ENCODE measurements around the gene GTF3C6. TPM values are rescaled to one million over a fixed set of nuclear protein-coding genes. Genes with fewer than 3 reads are reported as not detected.

The GTF3C6 gene
- total and polyA plus RNA-seq, 2 of the 8 experiments (the other 6 are each of a cell fraction or from before 2014, with no cell fraction given): 13.1 to 87.4 TPM

- no peaks in the 10 kb centered on the region for H3K79me2 ChIP-seq (ENCODE audit: control insufficient read depth in 1 of 2, insufficient read depth in 2 of 2, low read length in 2 of 2)
- no peaks in the 10 kb centered on the region for H3K79me1 ChIP-seq (ENCODE audit: low read depth, low read length)
- H3K18ac ChIP-seq (ENCODE audit: extremely low read depth, low read length): no peak overlapping the region
- no peak overlapping the region for H2BK5ac ChIP-seq (ENCODE audit: low read depth, low read length)
- no peak overlapping the region for H4K91ac ChIP-seq (replicated peaks; ENCODE audit: insufficient read length, low read length)
- H3K4me2 ChIP-seq (ENCODE audit: insufficient read depth in 1 of 2, low read depth in 2 of 2, low read length in 2 of 2): no peak overlapping the region
- no peaks in the 10 kb centered on the region for H3K23me2 ChIP-seq (ENCODE audit: low read depth, low read length)
- H3K4me3 ChIP-seq (ENCODE audit: extremely low read depth in 1 of 4, insufficient read depth in 2 of 4, low read depth in 3 of 4, low read length in 4 of 4): no peak overlapping the region
- H2AK5ac ChIP-seq (ENCODE audit: low read depth, low read length): no peak overlapping the region
- ChIA-PET POLR2A (ENCODE audit: partially characterized antibody) (interaction anchor here (9.4 kb wide), 1 partner anchor 78 kb away, joined by 90 read pairs; the partner anchor contains the start of gene AMD1), CTCF (ENCODE audit: partially characterized antibody) (no interaction called here)
- no peak overlapping the region for H3K23ac ChIP-seq (ENCODE audit: insufficient read length)
- no peaks in the 10 kb centered on the region for H3K27me3 ChIP-seq (replicated peaks in 1 of 4; ENCODE audit: control insufficient read depth in 3 of 4, extremely low read depth in 1 of 4, insufficient read depth in 3 of 4, low read length in 3 of 4)
- H3K56ac ChIP-seq (replicated peaks; ENCODE audit: insufficient read length, low read depth, low read length): no peak overlapping the region
- no peak overlapping the region for H3K4ac ChIP-seq (replicated peaks; ENCODE audit: insufficient read length, low read depth, low read length)
- H3K9ac ChIP-seq (replicated peaks in 1 of 4; ENCODE audit: extremely low read depth in 1 of 4, low read depth in 3 of 4, low read length in 3 of 4): no peak overlapping the region
- no peak overlapping the region for H2BK12ac ChIP-seq (ENCODE audit: low read depth, low read length)
- no peaks in the 10 kb centered on the region for H3K4me1 ChIP-seq (replicated peaks in 1 of 4; ENCODE audit: control insufficient read depth in 3 of 4, insufficient read depth in 4 of 4, low read length in 3 of 4)
- H3K36me3 ChIP-seq (ENCODE audit: control insufficient read depth in 2 of 4, insufficient read depth in 4 of 4, low read length in 3 of 4): no peaks in the 10 kb centered on the region
- peak overlapping the region; percentile 76; the same call in 1 of the 2 replicates for H2AFZ ChIP-seq (ENCODE audit: low read length)
- H2BK120ac ChIP-seq (replicated peaks; ENCODE audit: low read depth, low read length): no peak overlapping the region
- no peak overlapping the region for H3K14ac ChIP-seq (ENCODE audit: insufficient read length)
- no peak overlapping the region for H4K5ac ChIP-seq (ENCODE audit: insufficient read length, low read depth, low read length)
- FAIRE-seq (no peak), DNase-seq (ENCODE audit: low read depth in 1 of 2, low spot score in 2 of 2) (no peak)
- H4K20me1 ChIP-seq (replicated peaks in 1 of 2; ENCODE audit: control insufficient read depth in 1 of 2, insufficient read depth in 2 of 2, low read length in 2 of 2): no peaks in the 10 kb centered on the region
- no peaks in the 10 kb centered on the region for H3K9me3 ChIP-seq (ENCODE audit: insufficient read depth in 2 of 2, low read depth in 1 of 2, low read length in 1 of 2)
- WGBS, 2 experiments (ENCODE audit: extremely low coverage in 1 of 2, insufficient coverage in 1 of 2, insufficient read length in 1 of 2, insufficient replicate concordance in 2 of 2, low coverage in 1 of 2, low lambda C conversion rate in 2 of 2, missing lambda C conversion rate in 1 of 2): 90% methylated on average over 8 of the region's 8 CpGs; no CpG with 5 or more reads in 1 of the 2 experiments
- no peak overlapping the region for H2BK15ac ChIP-seq (ENCODE audit: low read length)
- no peak overlapping the region for H3K27ac ChIP-seq (ENCODE audit: low read depth, low read length)
- H4K8ac ChIP-seq (ENCODE audit: extremely low read depth, insufficient read depth, low read length): no peak overlapping the region
- no peak overlapping the region for H2BK20ac ChIP-seq (ENCODE audit: low read length)
- TF ChIP-seq SP1 (IDR thresholded peaks at IDR 0.05; ENCODE audit: low read depth, low read length): no peak
Observed at GRCh38 chr6:110951986-110952794, 6.3 kb upstream of the GTF3C6 start.

Data from H1 (cell line).